ENCODE data around the gene STK24.

STK24 gene

DNA sequence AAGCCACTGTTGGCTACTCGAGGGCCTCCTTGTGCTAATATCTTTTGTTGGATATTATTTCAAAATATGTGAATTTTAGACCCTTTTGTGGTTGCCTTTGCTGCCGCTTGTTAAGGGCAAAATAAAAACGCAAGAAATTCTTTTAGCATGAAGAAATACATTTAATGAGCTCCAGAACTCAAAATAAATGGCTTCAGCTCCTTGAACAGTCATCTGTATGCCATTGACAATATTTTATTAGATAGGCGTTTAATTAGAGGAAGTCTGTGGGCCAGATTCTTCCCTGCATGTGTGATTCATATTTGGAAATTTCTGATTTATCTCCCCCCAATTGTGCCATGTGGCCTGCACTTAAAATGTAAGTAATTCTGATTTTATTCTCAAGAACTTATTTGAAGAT, 177.2 kb downstream of the STK24 start:
- DNase-seq: no peak

GRCh38 chr13:98398581-98398980, 178.3 kb downstream of the STK24 start:
- DNase-seq: no peak

DNA sequence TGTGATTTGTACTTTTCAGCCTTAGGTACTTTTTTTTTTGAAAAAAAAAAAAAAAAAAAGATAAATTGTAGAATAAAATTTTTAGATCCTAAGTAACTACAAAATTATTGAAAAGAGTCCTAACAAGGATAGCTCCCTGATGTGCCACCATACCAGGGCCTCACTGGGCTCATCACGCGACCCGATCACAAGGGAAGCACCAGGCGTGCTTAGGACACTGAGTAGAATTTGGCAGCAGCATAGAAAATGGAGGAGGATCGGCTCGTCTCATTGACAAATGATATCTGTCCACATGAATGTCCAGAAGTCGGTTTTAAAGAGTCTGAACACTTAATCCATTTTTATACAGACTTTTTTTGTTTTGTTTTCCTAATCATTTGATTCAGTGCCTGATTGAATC, 179.0 kb downstream of the STK24 start:
- DNase-seq: no peak

- no peak for DNase-seq
These were observed 179.7 kb downstream of the STK24 start for GRCh38 chr13:98397221-98397620.

GRCh38 chr13:98396071-98396710, 180.7 kb downstream of the STK24 start:
- DNase-seq: no peak
